IMR-90 (cell line): ENCODE data around the gene TRDN.

Source experiments
- BHLHE40 ChIP-seq: fragments of 150-350 bp; IDR thresholded peaks from 2 replicates; pipeline ENCODE4 v1.6.1; 2016; ENCODE audit warnings: mild to moderate bottlenecking, low read depth, low read length
- MAFK ChIP-seq: IDR thresholded peaks from 2 replicates; pipeline ENCODE4 v1.6.1; 2012; ENCODE audit warnings: low read depth, low read length, improper control_type of control experiment
- MAZ ChIP-seq: IDR thresholded peaks from 2 replicates; pipeline ENCODE4 v1.6.1; 2012; ENCODE audit warnings: low read depth, mild to moderate bottlenecking, low read length, improper control_type of control experiment, moderate library complexity, borderline replicate concordance
- POLR2A ChIP-seq: IDR thresholded peaks from 2 replicates; pipeline ENCODE4 v1.6.1; 2012; ENCODE audit warnings: mild to moderate bottlenecking, low read depth, low read length
- RAD21 ChIP-seq: IDR thresholded peaks from 2 replicates; pipeline ENCODE4 v1.6.1; 2012; ENCODE audit warnings: low read length, improper control_type of control experiment
- SMC3 ChIP-seq: fragments of 150-350 bp; IDR thresholded peaks from 2 replicates; pipeline ENCODE4 v1.6.1; 2016; ENCODE audit warnings: low read depth, mild to moderate bottlenecking, antibody characterized with exemption, low read length, moderate library complexity
- TF ChIP-seq, protein P1 (sequence below): conservative IDR thresholded peaks from 2 replicates; pipeline ENCODE4 v1.5.1; 2012; ENCODE audit warnings: mild to moderate bottlenecking, low read depth, low read length, improper control_type of control experiment
- TF ChIP-seq, protein P2 (sequence below): fragments of 150-350 bp; IDR thresholded peaks from 2 replicates; pipeline ENCODE4 v1.6.1; 2017; ENCODE audit warnings: mild to moderate bottlenecking, antibody characterized with exemption, low read length, low read depth

DNA sequence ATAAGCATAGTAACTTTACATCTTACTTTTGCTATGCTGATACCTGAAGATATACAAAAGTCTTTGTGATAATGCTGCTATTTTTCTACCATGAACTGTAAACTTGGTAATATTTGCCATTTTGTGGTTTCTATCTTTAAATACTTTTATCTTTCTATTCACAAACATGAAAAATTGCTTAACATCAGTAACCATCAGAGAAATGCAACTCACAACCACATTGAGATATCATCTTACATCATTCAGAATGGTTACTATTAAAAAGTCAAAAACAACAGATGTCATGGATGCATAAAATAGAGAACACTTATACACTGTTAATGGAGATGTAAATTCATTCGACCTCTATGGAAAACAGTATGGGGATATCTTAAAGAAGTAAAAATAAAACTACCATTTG lies 112.0 kb downstream of the TRDN start:
- no peak for TF ChIP-seq RAD21
- TF ChIP-seq, protein P1, sequence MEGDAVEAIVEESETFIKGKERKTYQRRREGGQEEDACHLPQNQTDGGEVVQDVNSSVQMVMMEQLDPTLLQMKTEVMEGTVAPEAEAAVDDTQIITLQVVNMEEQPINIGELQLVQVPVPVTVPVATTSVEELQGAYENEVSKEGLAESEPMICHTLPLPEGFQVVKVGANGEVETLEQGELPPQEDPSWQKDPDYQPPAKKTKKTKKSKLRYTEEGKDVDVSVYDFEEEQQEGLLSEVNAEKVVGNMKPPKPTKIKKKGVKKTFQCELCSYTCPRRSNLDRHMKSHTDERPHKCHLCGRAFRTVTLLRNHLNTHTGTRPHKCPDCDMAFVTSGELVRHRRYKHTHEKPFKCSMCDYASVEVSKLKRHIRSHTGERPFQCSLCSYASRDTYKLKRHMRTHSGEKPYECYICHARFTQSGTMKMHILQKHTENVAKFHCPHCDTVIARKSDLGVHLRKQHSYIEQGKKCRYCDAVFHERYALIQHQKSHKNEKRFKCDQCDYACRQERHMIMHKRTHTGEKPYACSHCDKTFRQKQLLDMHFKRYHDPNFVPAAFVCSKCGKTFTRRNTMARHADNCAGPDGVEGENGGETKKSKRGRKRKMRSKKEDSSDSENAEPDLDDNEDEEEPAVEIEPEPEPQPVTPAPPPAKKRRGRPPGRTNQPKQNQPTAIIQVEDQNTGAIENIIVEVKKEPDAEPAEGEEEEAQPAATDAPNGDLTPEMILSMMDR = no peak
- TF ChIP-seq, protein P2, sequence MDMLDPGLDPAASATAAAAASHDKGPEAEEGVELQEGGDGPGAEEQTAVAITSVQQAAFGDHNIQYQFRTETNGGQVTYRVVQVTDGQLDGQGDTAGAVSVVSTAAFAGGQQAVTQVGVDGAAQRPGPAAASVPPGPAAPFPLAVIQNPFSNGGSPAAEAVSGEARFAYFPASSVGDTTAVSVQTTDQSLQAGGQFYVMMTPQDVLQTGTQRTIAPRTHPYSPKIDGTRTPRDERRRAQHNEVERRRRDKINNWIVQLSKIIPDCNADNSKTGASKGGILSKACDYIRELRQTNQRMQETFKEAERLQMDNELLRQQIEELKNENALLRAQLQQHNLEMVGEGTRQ = no peak
- TF ChIP-seq POLR2A = no peak
- no peak for TF ChIP-seq MAZ
- no peak for TF ChIP-seq SMC3
- no peak for TF ChIP-seq BHLHE40
- TF ChIP-seq MAFK = no peak
